Measurements from ENCODE around the gene SLC16A10.

GRCh38 chr6:111242452-111242851 lies 155.1 kb downstream of the SLC16A10 start:
- no peak for TF ChIP-seq EZH2 (IDR thresholded peaks at IDR 0.05; ENCODE audit: insufficient read depth, poor library complexity, severe bottlenecking)
- TF ChIP-seq EZH2phosphoT487 (IDR thresholded peaks at IDR 0.05; ENCODE audit: insufficient read depth, low read depth): no peak

Data from GM23248 (cell line).